Panc1 (cell line): ENCODE results near the gene ZNF683.

Source experiments
- POLR2AphosphoS5 ChIP-seq: IDR thresholded peaks from 2 replicates; pipeline ENCODE4 v1.6.1; 2012; ENCODE audit warnings: mild to moderate bottlenecking, low read depth, low read length, moderate library complexity
- SIN3A ChIP-seq: IDR thresholded peaks from 2 replicates; pipeline ENCODE4 v1.6.1; 2012; ENCODE audit warnings: low read depth, mild to moderate bottlenecking, low read length, moderate library complexity, borderline replicate concordance; ENCODE audit not compliant: insufficient read depth
- TCF7L2 ChIP-seq: IDR thresholded peaks from 2 replicates; pipeline ENCODE4 v1.6.1; 2011; ENCODE audit warnings: mild to moderate bottlenecking, low read depth, low read length, inconsistent platforms
- TF ChIP-seq, protein P1 (sequence below): fragments of 450-650 bp; IDR thresholded peaks from 2 replicates; pipeline ENCODE4 v1.5.1; 2017; ENCODE audit warnings: mild to moderate bottlenecking
- TF ChIP-seq, protein P2 (sequence below), 2 experiments: IDR thresholded peaks; 2 replicates each; pipeline ENCODE4 v1.6.1; 2011 to 2012; ENCODE audit warnings: low read depth in 2 of 2, control low read depth in 1 of 2, low read length in 1 of 2, mild to moderate bottlenecking in 1 of 2, moderate library complexity in 1 of 2; ENCODE audit not compliant: insufficient read depth in 1 of 2

DNA sequence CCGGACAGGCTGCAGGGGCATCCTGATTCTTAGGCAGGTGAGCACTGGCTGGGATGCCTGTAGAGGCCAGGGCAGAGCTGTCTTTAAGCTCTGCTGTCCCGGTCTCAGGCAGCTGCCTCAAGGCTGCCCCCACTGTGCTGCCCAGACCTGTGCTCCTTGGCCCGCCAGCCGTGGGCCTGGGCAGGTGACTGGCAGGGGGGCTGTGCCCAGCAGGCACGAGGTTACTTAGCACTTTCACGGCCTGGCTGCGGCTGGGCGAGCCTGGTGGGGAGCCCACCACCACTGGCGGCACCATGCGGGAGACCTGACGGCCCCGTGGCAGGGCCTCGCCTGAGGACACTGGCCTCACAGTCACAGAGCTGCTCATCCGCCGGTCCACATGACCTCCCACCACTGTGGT is 26.8 kb downstream of the ZNF683 start:
- TF ChIP-seq POLR2AphosphoS5 (no peak), SIN3A (no peak), TCF7L2 (no peak)
- TF ChIP-seq, protein P1, sequence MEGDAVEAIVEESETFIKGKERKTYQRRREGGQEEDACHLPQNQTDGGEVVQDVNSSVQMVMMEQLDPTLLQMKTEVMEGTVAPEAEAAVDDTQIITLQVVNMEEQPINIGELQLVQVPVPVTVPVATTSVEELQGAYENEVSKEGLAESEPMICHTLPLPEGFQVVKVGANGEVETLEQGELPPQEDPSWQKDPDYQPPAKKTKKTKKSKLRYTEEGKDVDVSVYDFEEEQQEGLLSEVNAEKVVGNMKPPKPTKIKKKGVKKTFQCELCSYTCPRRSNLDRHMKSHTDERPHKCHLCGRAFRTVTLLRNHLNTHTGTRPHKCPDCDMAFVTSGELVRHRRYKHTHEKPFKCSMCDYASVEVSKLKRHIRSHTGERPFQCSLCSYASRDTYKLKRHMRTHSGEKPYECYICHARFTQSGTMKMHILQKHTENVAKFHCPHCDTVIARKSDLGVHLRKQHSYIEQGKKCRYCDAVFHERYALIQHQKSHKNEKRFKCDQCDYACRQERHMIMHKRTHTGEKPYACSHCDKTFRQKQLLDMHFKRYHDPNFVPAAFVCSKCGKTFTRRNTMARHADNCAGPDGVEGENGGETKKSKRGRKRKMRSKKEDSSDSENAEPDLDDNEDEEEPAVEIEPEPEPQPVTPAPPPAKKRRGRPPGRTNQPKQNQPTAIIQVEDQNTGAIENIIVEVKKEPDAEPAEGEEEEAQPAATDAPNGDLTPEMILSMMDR = no peak
- TF ChIP-seq, protein P2, sequence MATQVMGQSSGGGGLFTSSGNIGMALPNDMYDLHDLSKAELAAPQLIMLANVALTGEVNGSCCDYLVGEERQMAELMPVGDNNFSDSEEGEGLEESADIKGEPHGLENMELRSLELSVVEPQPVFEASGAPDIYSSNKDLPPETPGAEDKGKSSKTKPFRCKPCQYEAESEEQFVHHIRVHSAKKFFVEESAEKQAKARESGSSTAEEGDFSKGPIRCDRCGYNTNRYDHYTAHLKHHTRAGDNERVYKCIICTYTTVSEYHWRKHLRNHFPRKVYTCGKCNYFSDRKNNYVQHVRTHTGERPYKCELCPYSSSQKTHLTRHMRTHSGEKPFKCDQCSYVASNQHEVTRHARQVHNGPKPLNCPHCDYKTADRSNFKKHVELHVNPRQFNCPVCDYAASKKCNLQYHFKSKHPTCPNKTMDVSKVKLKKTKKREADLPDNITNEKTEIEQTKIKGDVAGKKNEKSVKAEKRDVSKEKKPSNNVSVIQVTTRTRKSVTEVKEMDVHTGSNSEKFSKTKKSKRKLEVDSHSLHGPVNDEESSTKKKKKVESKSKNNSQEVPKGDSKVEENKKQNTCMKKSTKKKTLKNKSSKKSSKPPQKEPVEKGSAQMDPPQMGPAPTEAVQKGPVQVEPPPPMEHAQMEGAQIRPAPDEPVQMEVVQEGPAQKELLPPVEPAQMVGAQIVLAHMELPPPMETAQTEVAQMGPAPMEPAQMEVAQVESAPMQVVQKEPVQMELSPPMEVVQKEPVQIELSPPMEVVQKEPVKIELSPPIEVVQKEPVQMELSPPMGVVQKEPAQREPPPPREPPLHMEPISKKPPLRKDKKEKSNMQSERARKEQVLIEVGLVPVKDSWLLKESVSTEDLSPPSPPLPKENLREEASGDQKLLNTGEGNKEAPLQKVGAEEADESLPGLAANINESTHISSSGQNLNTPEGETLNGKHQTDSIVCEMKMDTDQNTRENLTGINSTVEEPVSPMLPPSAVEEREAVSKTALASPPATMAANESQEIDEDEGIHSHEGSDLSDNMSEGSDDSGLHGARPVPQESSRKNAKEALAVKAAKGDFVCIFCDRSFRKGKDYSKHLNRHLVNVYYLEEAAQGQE (IDR thresholded peaks at IDR 0.05; ENCODE audit: insufficient read depth in 1 of 2, low read depth in 2 of 2, low read length in 1 of 2) = no peak
